Measurements from ENCODE around the gene MT1B.
A peak's percentile ranks its signal among the peaks of the same experiment; 100 is the strongest.

The MT1B gene

GRCh38 chr16:56651586-56651985 lies at the start of gene MT1B:
Gene MT1B, plus strand, starts transcription at chr16:56651886. Its CDS starts 68 bp downstream, at chr16:56651954.
- no peak within 1 kb of the TSS for H3K27ac Mint-ChIP-seq
- no peak for DNase-seq (ENCODE audit: low spot score)
- H3K4me1 Mint-ChIP-seq (ENCODE audit: low read depth), result no peaks in the 10 kb centered on the region
- peaks cover 40% of the 10 kb centered on the region for H3K27me3 Mint-ChIP-seq (ENCODE audit: low read depth)
- H3K9me3 Mint-ChIP-seq, result no peaks in the 10 kb centered on the region
- H3K36me3 Mint-ChIP-seq (ENCODE audit: low read depth), result no peaks in the 10 kb centered on the region
- no peak within 1 kb of the TSS for H3K4me3 Mint-ChIP-seq

GRCh38 chr16:56603589-56603988 lies 48.1 kb upstream of the MT1B start:
- no peaks in the 10 kb centered on the region for H3K36me3 Mint-ChIP-seq (ENCODE audit: low read depth)
- peaks cover 14% of the 10 kb centered on the region for H3K27me3 Mint-ChIP-seq (ENCODE audit: low read depth)
- no peak overlapping the region for H3K27ac Mint-ChIP-seq
- no peak overlapping the region for H3K4me3 Mint-ChIP-seq
- DNase-seq (ENCODE audit: low spot score), result no peak
- H3K4me1 Mint-ChIP-seq (ENCODE audit: low read depth), result peaks cover 24% of the 10 kb centered on the region
- no peaks in the 10 kb centered on the region for H3K9me3 Mint-ChIP-seq

- peaks cover 32% of the 10 kb centered on the region for H3K4me1 Mint-ChIP-seq (ENCODE audit: low read depth)
- H3K27ac Mint-ChIP-seq, result peak overlapping the region; percentile 39
- peaks cover 14% of the 10 kb centered on the region for H3K27me3 Mint-ChIP-seq (ENCODE audit: low read depth)
- peaks cover 3% of the 10 kb centered on the region for H3K36me3 Mint-ChIP-seq (ENCODE audit: low read depth)
- H3K4me3 Mint-ChIP-seq, result no peak overlapping the region
- no peak for DNase-seq (ENCODE audit: low spot score)
- H3K9me3 Mint-ChIP-seq, result no peaks in the 10 kb centered on the region
Measured at GRCh38 chr16:56604966-56605365, 46.7 kb upstream of the MT1B start.

- peaks cover 3% of the 10 kb centered on the region for H3K36me3 Mint-ChIP-seq (ENCODE audit: low read depth)
- no peak overlapping the region for H3K27ac Mint-ChIP-seq
Measured at GRCh38 chr16:56605475-56605874, 46.2 kb upstream of the MT1B start.

GRCh38 chr16:56606071-56606475 lies 45.6 kb upstream of the MT1B start:
- peaks cover 37% of the 10 kb centered on the region for H3K4me1 Mint-ChIP-seq (ENCODE audit: low read depth)
- peaks cover 3% of the 10 kb centered on the region for H3K36me3 Mint-ChIP-seq (ENCODE audit: low read depth)
- no peaks in the 10 kb centered on the region for H3K9me3 Mint-ChIP-seq
- H3K4me3 Mint-ChIP-seq, result no peak overlapping the region
- peaks cover 5% of the 10 kb centered on the region for H3K27me3 Mint-ChIP-seq (ENCODE audit: low read depth)
- no peak for DNase-seq (ENCODE audit: low spot score)
- H3K27ac Mint-ChIP-seq, result peak overlapping the region; percentile 22

More at GRCh38 chr16:56605475-56605874, 46.2 kb upstream of the MT1B start:
- DNase-seq (ENCODE audit: low spot score), result no peak
- Mint-ChIP-seq H3K9me3 (no peaks in the 10 kb centered on the region), H3K27me3 (ENCODE audit: low read depth) (peaks cover 10% of the 10 kb centered on the region), H3K4me1 (ENCODE audit: low read depth) (peaks cover 32% of the 10 kb centered on the region), H3K4me3 (no peak overlapping the region)

- peaks cover 4% of the 10 kb centered on the region for H3K27me3 Mint-ChIP-seq (ENCODE audit: low read depth)
- H3K9me3 Mint-ChIP-seq, result no peaks in the 10 kb centered on the region
- DNase-seq (ENCODE audit: low spot score), result no peak
- H3K36me3 Mint-ChIP-seq (ENCODE audit: low read depth), result peaks cover 3% of the 10 kb centered on the region
- H3K4me3 Mint-ChIP-seq, result peak overlapping the region; percentile 25
- peak overlapping the region; percentile 71 for H3K27ac Mint-ChIP-seq
- peaks cover 42% of the 10 kb centered on the region for H3K4me1 Mint-ChIP-seq (ENCODE audit: low read depth)
Measured at GRCh38 chr16:56606476-56607108, 45.1 kb upstream of the MT1B start.

GRCh38 chr16:56607109-56607618 lies 44.5 kb upstream of the MT1B start:
- H3K27ac Mint-ChIP-seq, result peak overlapping the region; percentile 71
- peaks cover 3% of the 10 kb centered on the region for H3K36me3 Mint-ChIP-seq (ENCODE audit: low read depth)
- no peak for DNase-seq (ENCODE audit: low spot score)
- H3K9me3 Mint-ChIP-seq, result no peaks in the 10 kb centered on the region
- peaks cover 44% of the 10 kb centered on the region for H3K4me1 Mint-ChIP-seq (ENCODE audit: low read depth)
- H3K27me3 Mint-ChIP-seq (ENCODE audit: low read depth), result peaks cover 1% of the 10 kb centered on the region
- H3K4me3 Mint-ChIP-seq, result peak overlapping the region; percentile 25

- Mint-ChIP-seq H3K27ac (peak overlapping the region; percentile 71), H3K4me3 (peak overlapping the region; percentile 73), H3K36me3 (ENCODE audit: low read depth) (peaks cover 3% of the 10 kb centered on the region), H3K9me3 (no peaks in the 10 kb centered on the region), H3K4me1 (ENCODE audit: low read depth) (peaks cover 47% of the 10 kb centered on the region), H3K27me3 (ENCODE audit: low read depth) (no peaks in the 10 kb centered on the region)
- no peak for DNase-seq (ENCODE audit: low spot score)
Measured at GRCh38 chr16:56607675-56608042, 44.0 kb upstream of the MT1B start.

GRCh38 chr16:56608043-56608875 lies 43.4 kb upstream of the MT1B start, which contains the start of gene MT2A:
Gene MT2A, plus strand, starts transcription at chr16:56608584. Its CDS starts 72 bp downstream, at chr16:56608656.
- peaks cover 49% of the 10 kb centered on the region for H3K4me1 Mint-ChIP-seq (ENCODE audit: low read depth)
- H3K9me3 Mint-ChIP-seq, result no peaks in the 10 kb centered on the region

GRCh38 chr16:56608876-56609462 lies 42.7 kb upstream of the MT1B start:
- Mint-ChIP-seq H3K36me3 (ENCODE audit: low read depth) (peaks cover 3% of the 10 kb centered on the region), H3K4me1 (ENCODE audit: low read depth) (peaks cover 52% of the 10 kb centered on the region), H3K27ac (peak overlapping the region; percentile 94), H3K9me3 (no peaks in the 10 kb centered on the region), H3K27me3 (ENCODE audit: low read depth) (no peaks in the 10 kb centered on the region), H3K4me3 (peak overlapping the region; percentile 94)
- no peak for DNase-seq (ENCODE audit: low spot score)

More at GRCh38 chr16:56608043-56608875, 43.4 kb upstream of the MT1B start, which contains the start of gene MT2A:
- Mint-ChIP-seq H3K36me3 (ENCODE audit: low read depth) (peaks cover 3% of the 10 kb centered on the region), H3K27ac (peak within 1 kb of the TSS; percentile 94), H3K27me3 (ENCODE audit: low read depth) (no peaks in the 10 kb centered on the region), H3K4me3 (peak within 1 kb of the TSS; percentile 94)
- DNase-seq (ENCODE audit: low spot score), result peak; percentile 96

GRCh38 chr16:56609463-56609921 lies 42.2 kb upstream of the MT1B start:
- peak overlapping the region; percentile 94 for H3K4me3 Mint-ChIP-seq
- H3K9me3 Mint-ChIP-seq, result no peaks in the 10 kb centered on the region
- peak; percentile 72 for DNase-seq (ENCODE audit: low spot score)
- peak overlapping the region; percentile 94 for H3K27ac Mint-ChIP-seq
- no peaks in the 10 kb centered on the region for H3K27me3 Mint-ChIP-seq (ENCODE audit: low read depth)
- H3K36me3 Mint-ChIP-seq (ENCODE audit: low read depth), result peaks cover 3% of the 10 kb centered on the region
- H3K4me1 Mint-ChIP-seq (ENCODE audit: low read depth), result peaks cover 57% of the 10 kb centered on the region

- H3K4me3 Mint-ChIP-seq, result peak overlapping the region; percentile 94
- DNase-seq (ENCODE audit: low spot score), result peak; percentile 90
- no peaks in the 10 kb centered on the region for H3K27me3 Mint-ChIP-seq (ENCODE audit: low read depth)
- peaks cover 63% of the 10 kb centered on the region for H3K4me1 Mint-ChIP-seq (ENCODE audit: low read depth)
- no peaks in the 10 kb centered on the region for H3K9me3 Mint-ChIP-seq
- H3K27ac Mint-ChIP-seq, result peak overlapping the region; percentile 94
- H3K36me3 Mint-ChIP-seq (ENCODE audit: low read depth), result peaks cover 3% of the 10 kb centered on the region
Measured at GRCh38 chr16:56610017-56610608, 41.6 kb upstream of the MT1B start.

- H3K4me3 Mint-ChIP-seq, result peak overlapping the region; percentile 94
- H3K4me1 Mint-ChIP-seq (ENCODE audit: low read depth), result peaks cover 66% of the 10 kb centered on the region
Measured at GRCh38 chr16:56610609-56611111, 41.0 kb upstream of the MT1B start.

More at GRCh38 chr16:56610609-56611111, 41.0 kb upstream of the MT1B start:
- Mint-ChIP-seq H3K27ac (peak overlapping the region; percentile 94), H3K36me3 (ENCODE audit: low read depth) (peaks cover 3% of the 10 kb centered on the region), H3K9me3 (no peaks in the 10 kb centered on the region), H3K27me3 (ENCODE audit: low read depth) (no peaks in the 10 kb centered on the region)
- DNase-seq (ENCODE audit: low spot score), result no peak

Data from T-helper 2 cell treated with Interferon-gamma antibody and Interleukin-4, amounts not matched to agents 5 μg/mL and 100 μg/mL, for 36 hours (primary cell).